CD4-positive, alpha-beta T cell treated with Interleukin-10 for 1 hour (primary cell): ENCODE data around the gene PPP2R2B.
"Not testable (repeated sequence)": the region's sequence is repeated elsewhere in the genome, so short reads cannot be mapped to it uniquely, and the experiment has no call there.

Experiments used
- DNase-seq: peaks from one replicate; pipeline ENCODE4 v3.0.0-alpha.2; 2020

Gene PPP2R2B

GRCh38 chr5:146642410-146642809 is 236.1 kb downstream of the PPP2R2B start:
- no peak for DNase-seq

DNA sequence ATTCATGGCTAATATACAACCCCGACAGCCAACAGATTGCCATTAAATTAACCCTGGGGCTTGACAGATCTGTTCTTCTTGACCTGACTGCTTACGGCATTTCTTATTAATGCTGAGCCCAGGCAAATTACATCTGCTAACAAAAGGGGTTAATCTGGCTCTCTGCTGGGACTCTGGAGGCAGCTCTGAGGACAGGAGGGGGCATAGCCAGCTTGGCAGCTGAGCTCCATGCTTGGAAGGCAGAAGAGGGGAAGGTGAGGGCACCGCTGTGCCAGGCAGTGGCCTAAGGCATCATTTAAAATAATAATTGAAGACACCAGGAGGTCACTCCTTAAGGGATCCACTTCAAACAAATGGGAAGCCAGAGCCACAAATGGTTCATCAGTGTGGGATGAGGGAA is 236.6 kb downstream of the PPP2R2B start:
- DNase-seq = no peak

GRCh38 chr5:146640285-146640896 is 238.2 kb downstream of the PPP2R2B start:
- no peak for DNase-seq

DNA sequence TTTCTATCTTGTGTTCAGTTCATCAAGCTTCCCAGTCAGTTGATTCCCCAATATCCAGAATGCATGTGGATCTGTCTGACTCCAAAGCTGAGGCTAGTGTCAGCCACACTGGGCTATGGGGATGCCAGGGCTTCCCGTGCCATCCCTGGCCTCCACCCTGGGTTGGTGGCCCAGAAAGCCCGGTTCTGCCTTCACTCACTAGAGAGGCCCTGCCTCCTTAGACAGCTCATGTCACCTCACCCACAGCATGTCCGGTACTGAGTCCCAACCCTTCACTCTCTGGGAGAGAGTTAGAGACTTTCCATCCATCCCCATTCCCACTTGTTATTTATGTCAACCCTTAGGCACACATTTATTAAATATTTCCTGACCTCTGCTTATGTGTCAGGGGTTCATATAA is 243.1 kb downstream of the PPP2R2B start:
- no peak for DNase-seq

- DNase-seq = no peak
Measured at GRCh38 chr5:146633323-146633764, 245.2 kb downstream of the PPP2R2B start.

GRCh38 chr5:146632620-146633322 is 245.8 kb downstream of the PPP2R2B start:
- DNase-seq = no peak

DNA sequence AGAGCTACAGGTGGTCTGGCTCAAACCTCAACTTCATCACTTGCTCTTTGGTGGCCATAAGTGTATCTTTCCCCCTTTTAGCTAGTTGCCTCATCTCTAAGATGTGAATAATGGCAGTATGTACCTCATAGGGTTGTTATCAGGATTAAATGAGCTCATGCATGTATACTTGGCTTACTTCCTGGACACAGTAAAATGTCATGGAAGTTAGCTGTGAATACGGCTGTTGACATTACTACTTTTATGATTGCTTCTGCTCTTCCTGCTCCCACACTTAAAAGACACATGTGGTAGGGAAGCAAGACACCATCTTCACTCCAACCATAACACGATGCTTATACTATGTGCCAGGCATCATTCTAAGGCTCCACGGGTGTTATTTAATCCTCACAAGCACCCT is 248.1 kb downstream of the PPP2R2B start:
- DNase-seq = no peak

DNA sequence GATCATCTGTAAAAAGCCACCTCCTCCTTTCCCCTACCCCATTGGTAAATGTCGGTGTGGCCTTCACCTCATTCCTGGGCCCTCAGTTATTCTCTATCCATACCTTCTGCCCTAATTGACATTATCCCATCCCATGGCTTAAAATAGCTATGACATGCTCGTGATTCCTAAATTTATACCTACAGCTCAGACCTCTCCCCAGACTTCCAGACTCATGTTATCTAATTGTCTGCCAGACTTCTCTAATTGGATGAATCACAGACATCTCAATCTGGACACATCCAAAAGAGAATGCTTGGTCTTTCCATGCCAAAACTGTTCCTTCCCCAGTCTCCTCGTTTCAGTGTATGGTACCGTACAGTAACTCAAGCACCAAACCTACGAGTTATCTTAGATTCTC is 249.6 kb downstream of the PPP2R2B start:
- DNase-seq = no peak

DNA sequence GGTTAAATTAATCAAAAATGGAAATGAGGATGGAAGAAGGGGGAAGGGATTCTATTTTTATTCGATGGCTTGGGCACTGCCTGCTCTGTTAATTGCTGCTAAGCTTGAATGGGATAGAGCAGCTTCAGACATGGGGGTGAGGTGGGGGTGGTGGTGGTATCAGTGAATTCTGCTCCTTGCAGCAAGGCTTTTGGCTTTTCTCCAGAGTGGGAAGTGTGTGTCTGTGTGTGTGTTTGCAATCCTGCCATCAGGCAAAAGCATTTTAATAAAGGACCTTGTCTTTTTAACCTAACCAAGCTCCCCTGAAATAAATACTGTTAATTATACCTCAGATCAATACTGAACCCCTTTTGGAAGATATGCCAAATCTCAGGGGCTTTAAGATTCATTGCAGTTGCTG is 251.6 kb downstream of the PPP2R2B start:
- DNase-seq = no peak

- no peak for DNase-seq
Measured at GRCh38 chr5:146624179-146624578, 254.4 kb downstream of the PPP2R2B start.

- no peak for DNase-seq
Measured at GRCh38 chr5:146623666-146624065, 254.9 kb downstream of the PPP2R2B start.

DNA sequence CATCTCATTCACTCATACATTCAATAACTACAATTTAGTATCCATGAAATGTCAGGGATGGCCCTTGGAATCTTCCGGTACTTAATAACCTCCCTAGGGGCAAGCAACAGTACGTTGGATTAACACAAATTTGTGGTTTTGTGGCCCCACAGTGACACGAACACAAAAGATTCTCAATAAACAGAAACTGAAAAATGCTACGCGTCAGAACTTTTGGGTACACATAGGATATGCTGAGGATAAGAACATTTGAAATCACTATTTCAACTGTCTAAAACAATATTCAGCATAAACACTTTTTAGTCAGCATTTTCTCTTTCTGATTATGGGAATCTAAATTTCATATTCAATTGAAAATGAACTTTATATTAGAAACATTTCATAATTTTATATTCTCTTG is 255.5 kb downstream of the PPP2R2B start:
- DNase-seq = no peak

- no peak for DNase-seq
Measured at GRCh38 chr5:146622391-146622790, 256.2 kb downstream of the PPP2R2B start.

GRCh38 chr5:146620669-146621051 is 257.9 kb downstream of the PPP2R2B start:
- no peak for DNase-seq

GRCh38 chr5:146620031-146620668 is 258.4 kb downstream of the PPP2R2B start:
- DNase-seq = no peak

DNA sequence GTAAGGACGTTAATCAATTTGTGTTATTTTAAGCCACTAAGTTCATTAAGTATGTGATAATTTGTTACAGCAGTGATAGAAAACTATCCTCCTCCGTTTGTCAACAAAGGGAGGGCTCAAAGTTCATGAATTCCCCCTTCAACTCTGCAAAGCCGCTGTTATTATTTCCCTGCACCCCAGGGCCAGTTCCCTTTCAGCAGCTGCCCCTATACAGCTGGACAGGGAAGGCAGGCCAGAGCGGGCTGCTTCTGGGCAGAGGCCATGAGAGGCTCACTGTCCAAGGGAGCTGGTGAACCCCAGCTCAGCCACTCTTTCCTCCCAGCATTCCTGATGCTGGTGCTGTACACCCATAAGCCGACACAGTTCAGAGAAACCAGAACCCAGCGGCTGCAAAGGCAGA is 260.1 kb downstream of the PPP2R2B start:
- DNase-seq = no peak

- DNase-seq = not testable (repeated sequence)
Measured at GRCh38 chr5:146609731-146610130, 268.8 kb downstream of the PPP2R2B start.

GRCh38 chr5:146607659-146608332 is 270.8 kb downstream of the PPP2R2B start:
- DNase-seq = no peak

- DNase-seq = no peak
Measured at GRCh38 chr5:146606893-146607292, 271.7 kb downstream of the PPP2R2B start.

DNA sequence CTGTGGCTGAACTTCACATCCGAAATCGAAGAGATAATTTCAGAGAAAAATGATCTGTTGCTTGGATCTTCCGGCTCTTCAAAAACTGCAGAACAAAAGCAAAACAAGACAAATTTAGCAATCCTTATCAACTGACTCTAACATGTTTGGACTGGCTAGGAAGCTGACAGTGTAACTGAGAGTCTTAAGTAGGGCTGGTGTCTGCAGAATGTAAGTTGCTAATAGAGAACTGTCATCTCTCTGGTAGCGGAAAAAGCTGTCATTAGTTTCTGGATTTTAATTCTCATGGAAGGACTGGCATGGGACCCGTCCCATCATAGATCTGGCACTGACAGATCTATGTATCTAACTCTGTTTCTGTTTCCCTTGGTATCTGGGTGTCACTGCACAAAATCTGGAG is 278.2 kb downstream of the PPP2R2B start:
- DNase-seq = no peak

DNA sequence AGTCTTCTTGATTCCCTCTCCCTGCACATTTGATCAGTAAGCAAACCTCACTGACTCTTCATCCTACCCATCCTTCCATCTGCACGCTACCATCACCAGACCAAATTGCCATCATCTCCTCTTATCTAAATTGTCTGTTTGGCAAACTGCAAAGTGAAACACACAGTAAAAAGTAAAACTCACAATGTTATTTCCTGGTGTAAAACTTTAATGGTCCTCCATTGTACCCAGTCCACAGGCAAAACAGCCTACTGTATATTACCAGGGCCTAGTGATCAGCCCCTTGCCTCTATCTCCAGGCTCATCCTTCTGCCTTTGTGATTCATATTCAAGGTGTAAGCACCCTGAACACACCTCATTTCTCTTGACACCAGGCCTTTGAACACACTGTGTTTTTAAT is 279.3 kb downstream of the PPP2R2B start:
- no peak for DNase-seq

GRCh38 chr5:146595088-146595487 is 283.5 kb downstream of the PPP2R2B start:
- no peak for DNase-seq

DNA sequence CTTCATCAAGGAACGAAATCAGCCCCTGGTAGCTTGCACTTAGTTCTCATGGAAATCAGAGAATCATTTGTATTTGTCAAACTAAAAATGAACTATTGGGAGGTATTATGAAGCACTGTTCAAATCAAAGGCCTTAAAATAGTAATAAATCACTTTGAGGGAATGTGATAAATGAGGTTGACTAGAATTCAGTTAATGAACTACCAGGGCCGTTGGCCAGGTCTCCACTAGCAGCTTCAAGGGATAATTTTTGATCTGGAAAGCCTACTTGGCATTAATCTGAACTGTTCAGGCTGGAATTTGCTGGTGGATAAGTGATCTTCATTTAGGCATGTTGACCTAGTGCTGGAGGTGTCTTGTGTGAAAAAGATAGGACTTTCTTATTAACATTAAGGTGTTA is 286.2 kb downstream of the PPP2R2B start:
- no peak for DNase-seq

GRCh38 chr5:146589028-146589345 is 289.6 kb downstream of the PPP2R2B start:
- DNase-seq = no peak
